GM23248 (cell line): ENCODE data around the gene NUP214.

Experiments
- EZH2 ChIP-seq: fragments of 200-600 bp; sonication (generic); IDR thresholded peaks from 2 replicates; pipeline ENCODE4 v1.6.1; 2018; ENCODE audit warnings: antibody characterized with exemption, mild to moderate bottlenecking; ENCODE audit not compliant: insufficient read depth, poor library complexity, severe bottlenecking
- EZH2phosphoT487 ChIP-seq: fragments of 200-600 bp; sonication (generic); IDR thresholded peaks from 2 replicates; pipeline ENCODE4 v1.6.1; 2018; ENCODE audit warnings: antibody characterized with exemption, moderate library complexity, mild to moderate bottlenecking, low read depth; ENCODE audit not compliant: insufficient read depth

DNA sequence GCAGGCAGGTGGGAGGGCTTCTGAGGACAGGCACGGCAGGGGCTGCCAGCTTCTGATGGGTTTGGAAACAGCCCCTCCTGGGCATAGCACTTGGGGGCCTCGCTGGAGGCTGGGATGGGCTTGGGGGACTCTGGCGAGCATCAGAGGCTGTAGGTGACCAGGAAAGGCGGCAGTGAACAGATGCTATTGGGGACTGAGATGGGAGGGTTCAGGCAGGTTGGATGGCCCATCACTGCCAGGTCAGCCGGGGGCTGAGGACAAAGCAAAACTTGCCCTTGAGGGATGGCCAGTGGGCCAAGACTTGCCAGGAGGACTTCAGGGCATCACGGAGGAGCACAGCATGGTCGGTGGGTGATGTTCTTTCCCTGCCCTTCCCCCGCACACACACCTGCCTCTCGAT is 22.4 kb upstream of the NUP214 start:
- TF ChIP-seq EZH2phosphoT487: no peak
- TF ChIP-seq EZH2: no peak
